GM23338 (cell line): Measurements from ENCODE around the gene MYOM1. TPM values are rescaled to one million over a fixed set of nuclear protein-coding genes. Genes with fewer than 3 reads are reported as not detected.

Experiments
- ATAC-seq: fragments of 200-7000 bp; cut with Tn5 transposase; 3 replicates; pipeline ENCODE4 v1.9.1; 2020
- DNase-seq: peaks from one replicate; pipeline ENCODE4 v3.0.0-alpha.2; 2015; ENCODE audit warnings: low spot score
- H2AFZ ChIP-seq: fragments of 200-600 bp; sonication (generic); 2 replicates; pipeline ENCODE4 v1.8.0; 2016; ENCODE audit warnings: antibody characterized with exemption, mild to moderate bottlenecking, moderate library complexity
- H3F3A ChIP-seq: fragments of 200-600 bp; sonication (generic); replicated peaks from 2 replicates; pipeline ENCODE4 v1.8.0; 2017; ENCODE audit warnings: antibody characterized with exemption, mixed run types, low read depth
- H3K27ac ChIP-seq: fragments of 200-600 bp; sonication (generic); 2 replicates; pipeline ENCODE4 v1.6.1; 2016; ENCODE audit warnings: low read depth
- H3K27me3 ChIP-seq: fragments of 200-600 bp; sonication (generic); 2 replicates; pipeline ENCODE4 v1.8.0; 2016; ENCODE audit warnings: mild to moderate bottlenecking, mixed run types, moderate library complexity; ENCODE audit not compliant: insufficient read depth
- H3K36me3 ChIP-seq: fragments of 200-600 bp; sonication (generic); 2 replicates; pipeline ENCODE4 v1.8.0; 2016; ENCODE audit warnings: mild to moderate bottlenecking; ENCODE audit not compliant: insufficient read depth
- H3K4me1 ChIP-seq: fragments of 200-600 bp; sonication (generic); 2 replicates; pipeline ENCODE4 v1.8.0; 2016; ENCODE audit warnings: mild to moderate bottlenecking, moderate library complexity; ENCODE audit not compliant: insufficient read depth
- H3K4me2 ChIP-seq: fragments of 200-600 bp; sonication (generic); 2 replicates; pipeline ENCODE4 v1.7.1; 2017; ENCODE audit warnings: mixed run types
- H3K4me3 ChIP-seq: fragments of 200-600 bp; sonication (generic); 2 replicates; pipeline ENCODE4 v1.6.1; 2016; ENCODE audit warnings: mixed run types
- H3K79me2 ChIP-seq: fragments of 200-600 bp; sonication (generic); replicated peaks from 2 replicates; pipeline ENCODE4 v1.8.0; 2017; ENCODE audit warnings: mild to moderate bottlenecking; ENCODE audit not compliant: insufficient read depth
- H3K9me2 ChIP-seq: fragments of 200-600 bp; sonication (generic); 2 replicates; pipeline ENCODE4 v1.8.0; 2017; ENCODE audit not compliant: insufficient read depth
- H4K20me1 ChIP-seq: fragments of 200-600 bp; sonication (generic); replicated peaks from 2 replicates; pipeline ENCODE4 v1.8.0; 2017; ENCODE audit warnings: mild to moderate bottlenecking; ENCODE audit not compliant: insufficient read depth
- H3K27ac Mint-ChIP-seq: 2 replicates; pipeline ENCODE4 v1.8.0; 2020; ENCODE audit warnings: inconsistent platforms, mild to moderate bottlenecking, moderate library complexity, mixed read lengths
- H3K27me3 Mint-ChIP-seq: 3 replicates; pipeline ENCODE4 v1.8.0; 2022; ENCODE audit warnings: low read depth, mild to moderate bottlenecking, moderate library complexity, mixed read lengths, inconsistent platforms; ENCODE audit not compliant: insufficient read depth, poor library complexity
- H3K36me3 Mint-ChIP-seq: 3 replicates; pipeline ENCODE4 v1.8.0; 2021; ENCODE audit warnings: low read depth, mild to moderate bottlenecking, inconsistent platforms, moderate library complexity, mixed read lengths
- H3K4me1 Mint-ChIP-seq: 3 replicates; pipeline ENCODE4 v1.8.0; 2020; ENCODE audit warnings: mild to moderate bottlenecking, inconsistent platforms, mixed read lengths
- H3K4me3 Mint-ChIP-seq: 3 replicates; pipeline ENCODE4 v1.8.0; 2021; ENCODE audit warnings: moderate library complexity, mild to moderate bottlenecking, inconsistent platforms, mixed read lengths
- H3K9me3 Mint-ChIP-seq: 3 replicates; pipeline ENCODE4 v1.8.0; 2020; ENCODE audit warnings: moderate library complexity, mild to moderate bottlenecking, inconsistent platforms, mixed read lengths
- CREB1 ChIP-seq: fragments of 250-450 bp; sonication (Bioruptor Pico); IDR thresholded peaks from 2 replicates; pipeline ENCODE4 v1.5.0; 2020; ENCODE audit warnings: low read depth, mild to moderate bottlenecking, moderate library complexity
- EZH2 ChIP-seq: fragments of 200-600 bp; sonication (generic); IDR thresholded peaks from one replicate; pipeline ENCODE4 v1.8.0; 2017; ENCODE audit warnings: antibody characterized with exemption, mild to moderate bottlenecking, low read depth; ENCODE audit not compliant: unreplicated experiment
- EZH2phosphoT487 ChIP-seq: fragments of 200-600 bp; sonication (generic); IDR thresholded peaks from one replicate; pipeline ENCODE4 v1.8.1; 2018; ENCODE audit warnings: antibody characterized with exemption; ENCODE audit not compliant: unreplicated experiment
- JUNB ChIP-seq: IDR thresholded peaks from one replicate; pipeline ENCODE4 v1.6.1; 2016; ENCODE audit warnings: antibody characterized with exemption; ENCODE audit not compliant: unreplicated experiment
- NANOG ChIP-seq: IDR thresholded peaks from 2 replicates; pipeline ENCODE4 v1.6.1; 2016; ENCODE audit warnings: antibody characterized with exemption, borderline replicate concordance
- POLR2AphosphoS5 ChIP-seq: IDR thresholded peaks from 2 replicates; pipeline ENCODE4 v1.6.1; 2016; ENCODE audit warnings: antibody characterized with exemption, low read depth
- STAT1 ChIP-seq: IDR thresholded peaks from one replicate; pipeline ENCODE4 v1.6.1; 2016; ENCODE audit warnings: antibody characterized with exemption; ENCODE audit not compliant: unreplicated experiment
- ZNF114 ChIP-seq: fragments of 250-450 bp; sonication (Bioruptor Pico); IDR thresholded peaks from 2 replicates; pipeline ENCODE4 v1.5.0; 2020; ENCODE audit warnings: mild to moderate bottlenecking, moderate library complexity
- ZNF331 ChIP-seq: fragments of 250-450 bp; sonication (Bioruptor Pico); IDR thresholded peaks from 2 replicates; pipeline ENCODE4 v1.5.0; 2020; ENCODE audit warnings: low read depth, mild to moderate bottlenecking, moderate library complexity
- polyA plus RNA-seq: library from polyadenylated mRNA; unstranded; fragments of >200 nt; fragmentation: Nextera tagmentation; extraction: Ambion mirVana; gene quantifications from 2 replicates; pipeline ENCODE4 v1.2.1, GENCODE V29; 2016
- total RNA-seq: library from RNA; depleted of rRNA; stranded (reverse); fragments of >200 nt; shearing (Covaris generic); gene quantifications from 2 replicates; pipeline ENCODE4 v1.2.3, GENCODE V29; 2014
- TF ChIP-seq, protein P1 (sequence below): IDR thresholded peaks from one replicate; pipeline ENCODE4 v1.6.1; 2018; ENCODE audit warnings: antibody characterized with exemption; ENCODE audit not compliant: unreplicated experiment
- TF ChIP-seq, protein P2 (sequence below): fragments of 250-450 bp; sonication (Bioruptor Pico); IDR thresholded peaks from 2 replicates; pipeline ENCODE4 v1.5.0; 2020; ENCODE audit warnings: mild to moderate bottlenecking, moderate library complexity
- TF ChIP-seq, protein P3 (sequence below), 2 experiments: fragments of 200-600 bp in 1 of 2; sonication (generic) in 1 of 2; conservative IDR thresholded peaks; 2 replicates each; pipeline versions ENCODE4 v1.5.1 to v1.6.1; 2016 to 2017; ENCODE audit warnings: antibody characterized with exemption in 2 of 2, low read depth in 2 of 2, mild to moderate bottlenecking in 2 of 2, moderate library complexity in 1 of 2
- TF ChIP-seq, protein P4 (sequence below): IDR thresholded peaks from 2 replicates; pipeline ENCODE4 v1.6.1; 2016; ENCODE audit warnings: antibody characterized with exemption

The MYOM1 gene
- total and polyA plus RNA-seq, 2 experiments from 2014 or later: 0.27 to 0.38 TPM

DNA sequence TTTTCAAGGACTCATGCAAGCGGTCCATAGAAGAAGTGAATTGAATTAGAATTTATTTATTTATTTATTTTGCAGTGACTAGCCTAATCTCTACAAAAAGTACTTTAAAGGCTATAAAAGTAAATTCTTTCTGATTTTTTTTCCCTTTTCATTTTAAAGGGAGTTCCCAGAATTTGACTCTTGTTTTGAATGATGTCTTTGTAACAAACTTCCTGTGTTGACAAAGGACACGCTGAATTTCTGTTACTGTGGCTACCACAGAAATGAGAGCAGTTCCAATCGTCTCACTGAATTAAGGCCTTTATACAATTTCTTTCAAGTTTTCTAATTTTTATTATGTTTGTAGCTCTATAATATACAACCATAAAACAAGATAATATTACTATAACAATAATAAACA lies 160.5 kb downstream of the MYOM1 start:
- no peaks in the 10 kb centered on the region for H3K36me3 ChIP-seq
- H2AFZ ChIP-seq: no peak overlapping the region
- no peaks in the 10 kb centered on the region for H3K27me3 ChIP-seq
- Mint-ChIP-seq H3K9me3 (peaks cover 2% of the 10 kb centered on the region; the same call in 2 of the 3 replicates), H3K4me3 (no peak overlapping the region), H3K27me3 (peaks cover 1% of the 10 kb centered on the region), H3K27ac (no peak overlapping the region), H3K4me1 (peaks cover 12% of the 10 kb centered on the region), H3K36me3 (no peaks in the 10 kb centered on the region; the same call in 2 of the 3 replicates)
- H4K20me1 ChIP-seq: no peaks in the 10 kb centered on the region
- H3K4me3 ChIP-seq: no peak overlapping the region
- no peaks in the 10 kb centered on the region for H3K79me2 ChIP-seq
- H3K4me2 ChIP-seq: no peak overlapping the region
- ATAC-seq (no peak), DNase-seq (no peak)
- H3K4me1 ChIP-seq: peaks cover 5% of the 10 kb centered on the region
- H3K27ac ChIP-seq: no peak overlapping the region
- no peaks in the 10 kb centered on the region for H3F3A ChIP-seq
- no peaks in the 10 kb centered on the region for H3K9me2 ChIP-seq
- no peak for TF ChIP-seq EZH2
- TF ChIP-seq, protein P1, sequence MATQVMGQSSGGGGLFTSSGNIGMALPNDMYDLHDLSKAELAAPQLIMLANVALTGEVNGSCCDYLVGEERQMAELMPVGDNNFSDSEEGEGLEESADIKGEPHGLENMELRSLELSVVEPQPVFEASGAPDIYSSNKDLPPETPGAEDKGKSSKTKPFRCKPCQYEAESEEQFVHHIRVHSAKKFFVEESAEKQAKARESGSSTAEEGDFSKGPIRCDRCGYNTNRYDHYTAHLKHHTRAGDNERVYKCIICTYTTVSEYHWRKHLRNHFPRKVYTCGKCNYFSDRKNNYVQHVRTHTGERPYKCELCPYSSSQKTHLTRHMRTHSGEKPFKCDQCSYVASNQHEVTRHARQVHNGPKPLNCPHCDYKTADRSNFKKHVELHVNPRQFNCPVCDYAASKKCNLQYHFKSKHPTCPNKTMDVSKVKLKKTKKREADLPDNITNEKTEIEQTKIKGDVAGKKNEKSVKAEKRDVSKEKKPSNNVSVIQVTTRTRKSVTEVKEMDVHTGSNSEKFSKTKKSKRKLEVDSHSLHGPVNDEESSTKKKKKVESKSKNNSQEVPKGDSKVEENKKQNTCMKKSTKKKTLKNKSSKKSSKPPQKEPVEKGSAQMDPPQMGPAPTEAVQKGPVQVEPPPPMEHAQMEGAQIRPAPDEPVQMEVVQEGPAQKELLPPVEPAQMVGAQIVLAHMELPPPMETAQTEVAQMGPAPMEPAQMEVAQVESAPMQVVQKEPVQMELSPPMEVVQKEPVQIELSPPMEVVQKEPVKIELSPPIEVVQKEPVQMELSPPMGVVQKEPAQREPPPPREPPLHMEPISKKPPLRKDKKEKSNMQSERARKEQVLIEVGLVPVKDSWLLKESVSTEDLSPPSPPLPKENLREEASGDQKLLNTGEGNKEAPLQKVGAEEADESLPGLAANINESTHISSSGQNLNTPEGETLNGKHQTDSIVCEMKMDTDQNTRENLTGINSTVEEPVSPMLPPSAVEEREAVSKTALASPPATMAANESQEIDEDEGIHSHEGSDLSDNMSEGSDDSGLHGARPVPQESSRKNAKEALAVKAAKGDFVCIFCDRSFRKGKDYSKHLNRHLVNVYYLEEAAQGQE: no peak
- no peak for TF ChIP-seq EZH2phosphoT487
- TF ChIP-seq NANOG: no peak
- no peak for TF ChIP-seq JUNB
- no peak for TF ChIP-seq STAT1
- TF ChIP-seq, protein P2, sequence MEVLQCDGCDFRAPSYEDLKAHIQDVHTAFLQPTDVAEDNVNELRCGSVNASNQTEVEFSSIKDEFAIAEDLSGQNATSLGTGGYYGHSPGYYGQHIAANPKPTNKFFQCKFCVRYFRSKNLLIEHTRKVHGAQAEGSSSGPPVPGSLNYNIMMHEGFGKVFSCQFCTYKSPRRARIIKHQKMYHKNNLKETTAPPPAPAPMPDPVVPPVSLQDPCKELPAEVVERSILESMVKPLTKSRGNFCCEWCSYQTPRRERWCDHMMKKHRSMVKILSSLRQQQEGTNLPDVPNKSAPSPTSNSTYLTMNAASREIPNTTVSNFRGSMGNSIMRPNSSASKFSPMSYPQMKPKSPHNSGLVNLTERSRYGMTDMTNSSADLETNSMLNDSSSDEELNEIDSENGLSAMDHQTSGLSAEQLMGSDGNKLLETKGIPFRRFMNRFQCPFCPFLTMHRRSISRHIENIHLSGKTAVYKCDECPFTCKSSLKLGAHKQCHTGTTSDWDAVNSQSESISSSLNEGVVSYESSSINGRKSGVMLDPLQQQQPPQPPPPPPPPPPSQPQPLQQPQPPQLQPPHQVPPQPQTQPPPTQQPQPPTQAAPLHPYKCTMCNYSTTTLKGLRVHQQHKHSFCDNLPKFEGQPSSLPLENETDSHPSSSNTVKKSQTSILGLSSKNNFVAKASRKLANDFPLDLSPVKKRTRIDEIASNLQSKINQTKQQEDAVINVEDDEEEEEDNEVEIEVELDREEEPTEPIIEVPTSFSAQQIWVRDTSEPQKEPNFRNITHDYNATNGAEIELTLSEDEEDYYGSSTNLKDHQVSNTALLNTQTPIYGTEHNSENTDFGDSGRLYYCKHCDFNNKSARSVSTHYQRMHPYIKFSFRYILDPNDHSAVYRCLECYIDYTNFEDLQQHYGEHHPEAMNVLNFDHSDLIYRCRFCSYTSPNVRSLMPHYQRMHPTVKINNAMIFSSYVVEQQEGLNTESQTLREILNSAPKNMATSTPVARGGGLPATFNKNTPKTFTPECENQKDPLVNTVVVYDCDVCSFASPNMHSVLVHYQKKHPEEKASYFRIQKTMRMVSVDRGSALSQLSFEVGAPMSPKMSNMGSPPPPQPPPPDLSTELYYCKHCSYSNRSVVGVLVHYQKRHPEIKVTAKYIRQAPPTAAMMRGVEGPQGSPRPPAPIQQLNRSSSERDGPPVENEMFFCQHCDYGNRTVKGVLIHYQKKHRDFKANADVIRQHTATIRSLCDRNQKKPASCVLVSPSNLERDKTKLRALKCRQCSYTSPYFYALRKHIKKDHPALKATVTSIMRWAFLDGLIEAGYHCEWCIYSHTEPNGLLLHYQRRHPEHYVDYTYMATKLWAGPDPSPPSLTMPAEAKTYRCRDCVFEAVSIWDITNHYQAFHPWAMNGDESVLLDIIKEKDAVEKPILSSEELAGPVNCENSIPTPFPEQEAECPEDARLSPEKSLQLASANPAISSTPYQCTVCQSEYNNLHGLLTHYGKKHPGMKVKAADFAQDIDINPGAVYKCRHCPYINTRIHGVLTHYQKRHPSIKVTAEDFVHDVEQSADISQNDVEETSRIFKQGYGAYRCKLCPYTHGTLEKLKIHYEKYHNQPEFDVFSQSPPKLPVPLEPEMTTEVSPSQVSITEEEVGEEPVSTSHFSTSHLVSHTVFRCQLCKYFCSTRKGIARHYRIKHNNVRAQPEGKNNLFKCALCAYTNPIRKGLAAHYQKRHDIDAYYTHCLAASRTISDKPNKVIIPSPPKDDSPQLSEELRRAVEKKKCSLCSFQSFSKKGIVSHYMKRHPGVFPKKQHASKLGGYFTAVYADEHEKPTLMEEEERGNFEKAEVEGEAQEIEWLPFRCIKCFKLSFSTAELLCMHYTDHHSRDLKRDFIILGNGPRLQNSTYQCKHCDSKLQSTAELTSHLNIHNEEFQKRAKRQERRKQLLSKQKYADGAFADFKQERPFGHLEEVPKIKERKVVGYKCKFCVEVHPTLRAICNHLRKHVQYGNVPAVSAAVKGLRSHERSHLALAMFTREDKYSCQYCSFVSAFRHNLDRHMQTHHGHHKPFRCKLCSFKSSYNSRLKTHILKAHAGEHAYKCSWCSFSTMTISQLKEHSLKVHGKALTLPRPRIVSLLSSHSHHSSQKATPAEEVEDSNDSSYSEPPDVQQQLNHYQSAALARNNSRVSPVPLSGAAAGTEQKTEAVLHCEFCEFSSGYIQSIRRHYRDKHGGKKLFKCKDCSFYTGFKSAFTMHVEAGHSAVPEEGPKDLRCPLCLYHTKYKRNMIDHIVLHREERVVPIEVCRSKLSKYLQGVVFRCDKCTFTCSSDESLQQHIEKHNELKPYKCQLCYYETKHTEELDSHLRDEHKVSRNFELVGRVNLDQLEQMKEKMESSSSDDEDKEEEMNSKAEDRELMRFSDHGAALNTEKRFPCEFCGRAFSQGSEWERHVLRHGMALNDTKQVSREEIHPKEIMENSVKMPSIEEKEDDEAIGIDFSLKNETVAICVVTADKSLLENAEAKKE: no peak
- TF ChIP-seq POLR2AphosphoS5: no peak
- TF ChIP-seq, protein P3, sequence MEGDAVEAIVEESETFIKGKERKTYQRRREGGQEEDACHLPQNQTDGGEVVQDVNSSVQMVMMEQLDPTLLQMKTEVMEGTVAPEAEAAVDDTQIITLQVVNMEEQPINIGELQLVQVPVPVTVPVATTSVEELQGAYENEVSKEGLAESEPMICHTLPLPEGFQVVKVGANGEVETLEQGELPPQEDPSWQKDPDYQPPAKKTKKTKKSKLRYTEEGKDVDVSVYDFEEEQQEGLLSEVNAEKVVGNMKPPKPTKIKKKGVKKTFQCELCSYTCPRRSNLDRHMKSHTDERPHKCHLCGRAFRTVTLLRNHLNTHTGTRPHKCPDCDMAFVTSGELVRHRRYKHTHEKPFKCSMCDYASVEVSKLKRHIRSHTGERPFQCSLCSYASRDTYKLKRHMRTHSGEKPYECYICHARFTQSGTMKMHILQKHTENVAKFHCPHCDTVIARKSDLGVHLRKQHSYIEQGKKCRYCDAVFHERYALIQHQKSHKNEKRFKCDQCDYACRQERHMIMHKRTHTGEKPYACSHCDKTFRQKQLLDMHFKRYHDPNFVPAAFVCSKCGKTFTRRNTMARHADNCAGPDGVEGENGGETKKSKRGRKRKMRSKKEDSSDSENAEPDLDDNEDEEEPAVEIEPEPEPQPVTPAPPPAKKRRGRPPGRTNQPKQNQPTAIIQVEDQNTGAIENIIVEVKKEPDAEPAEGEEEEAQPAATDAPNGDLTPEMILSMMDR (conservative IDR thresholded peaks at IDR 0.05; ENCODE audit: low read depth in 2 of 2): no peak
- TF ChIP-seq, protein P4, sequence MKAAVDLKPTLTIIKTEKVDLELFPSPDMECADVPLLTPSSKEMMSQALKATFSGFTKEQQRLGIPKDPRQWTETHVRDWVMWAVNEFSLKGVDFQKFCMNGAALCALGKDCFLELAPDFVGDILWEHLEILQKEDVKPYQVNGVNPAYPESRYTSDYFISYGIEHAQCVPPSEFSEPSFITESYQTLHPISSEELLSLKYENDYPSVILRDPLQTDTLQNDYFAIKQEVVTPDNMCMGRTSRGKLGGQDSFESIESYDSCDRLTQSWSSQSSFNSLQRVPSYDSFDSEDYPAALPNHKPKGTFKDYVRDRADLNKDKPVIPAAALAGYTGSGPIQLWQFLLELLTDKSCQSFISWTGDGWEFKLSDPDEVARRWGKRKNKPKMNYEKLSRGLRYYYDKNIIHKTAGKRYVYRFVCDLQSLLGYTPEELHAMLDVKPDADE: no peak
- TF ChIP-seq ZNF114 (CRISPR knock-in tag): no peak
- TF ChIP-seq ZNF331: no peak
- TF ChIP-seq CREB1 (CRISPR knock-in tag): no peak
